HepG2 (cell line): ENCODE data around the gene TNC. TPM values are rescaled to one million over a fixed set of nuclear protein-coding genes. Genes with fewer than 3 reads are reported as not detected.

ENCODE experiments used
- ATAC-seq: fragments of 200-7000 bp; cut with Tn5 transposase; 3 replicates; pipeline ENCODE4 v1.9.1; 2020; ENCODE audit warnings: mild to moderate bottlenecking, moderate library complexity
- BruUV-seq: library from RNA; stranded (reverse); fragments of 400-500 nt; replicated peaks from 2 replicates; lab custom pipeline; 2021; lab: Mats Ljungman, UMichigan
- CTCF ChIA-PET: fragments of 300-600 bp; formaldehyde crosslinking; extraction: SDS; loops from one replicate; lab custom pipeline; 2021; ENCODE audit warnings: low total read pairs, inconsistent platforms, low intra/inter-chr PET ratio; lab: Yijun Ruan, JAX
- POLR2A ChIA-PET: fragments of 350-600 bp; sonication (Branson Sonifier 250); formaldehyde crosslinking; loops from one replicate; lab custom pipeline; 2020; ENCODE audit warnings: antibody characterized with exemption, inconsistent platforms; lab: Yijun Ruan, JAX
- DNase-seq: peaks from one replicate; pipeline ENCODE4 v3.0.0-alpha.2; 2015; ENCODE audit warnings: low spot score
- FAIRE-seq: peaks from 3 replicates; lab custom pipeline; 2011; peaks lifted over from hg19 to GRCh38; lab: Jason Lieb, UNC
- H2AFZ ChIP-seq: one replicate; pipeline ENCODE4 v1.6.1; 2011; ENCODE audit warnings: low read length, inconsistent platforms
- H3K27ac ChIP-seq: fragments of 300-600 bp; 3 replicates; pipeline ENCODE4 v1.8.0; 2011; ENCODE audit warnings: mixed run types, mild to moderate bottlenecking, mixed read lengths, low read length, inconsistent platforms; ENCODE audit not compliant: insufficient read depth; ENCODE audit errors: extremely low read length
- H3K27me3 ChIP-seq, 2 experiments: fragments of 200-600 bp in 1 of 2; 2 replicates in 1 of 2; 3 replicates in 1 of 2; pipeline versions ENCODE4 v1.6.0 to v1.8.0; 2011; ENCODE audit warnings: low read length in 2 of 2, mild to moderate bottlenecking in 2 of 2, moderate library complexity in 2 of 2, inconsistent platforms in 1 of 2; ENCODE audit not compliant: insufficient read depth in 2 of 2, control insufficient read depth in 1 of 2
- H3K36me3 ChIP-seq, 2 experiments: fragments of 200-600 bp in 1 of 2; replicated peaks in 1 of 2; 2 replicates in 1 of 2; 3 replicates in 1 of 2; pipeline versions ENCODE4 v1.5.1 to v1.8.0; 2011; ENCODE audit warnings: low read length in 2 of 2, inconsistent platforms in 1 of 2; ENCODE audit not compliant: insufficient read depth in 2 of 2, control insufficient read depth in 1 of 2
- H3K4me1 ChIP-seq: 2 replicates; pipeline ENCODE4 v1.5.1; 2012; ENCODE audit warnings: low read length, inconsistent platforms; ENCODE audit not compliant: insufficient read depth
- H3K4me2 ChIP-seq: 2 replicates; pipeline ENCODE4 v1.6.0; 2011; ENCODE audit warnings: low read depth, low read length, inconsistent platforms
- H3K4me3 ChIP-seq, 3 experiments: fragments of 200-600 bp in 1 of 3; sonication (generic), shearing (Covaris generic) in 1 of 3; replicated peaks in 1 of 3; 2 replicates each; pipeline ENCODE4 v1.5.1; 2011 to 2016; ENCODE audit warnings: low read length in 3 of 3, inconsistent platforms in 2 of 3, low read depth in 2 of 3, mild to moderate bottlenecking in 2 of 3, control low read depth in 1 of 3, mixed read lengths in 1 of 3; ENCODE audit not compliant: insufficient read depth in 1 of 3
- H3K79me2 ChIP-seq: one replicate; pipeline ENCODE4 v1.6.1; 2011; ENCODE audit warnings: low read length, inconsistent platforms; ENCODE audit not compliant: insufficient read depth
- H3K9ac ChIP-seq: 2 replicates; pipeline ENCODE4 v1.6.0; 2011; ENCODE audit warnings: mild to moderate bottlenecking, low read depth, low read length, inconsistent platforms; ENCODE audit not compliant: insufficient read depth
- H3K9me3 ChIP-seq: 2 replicates; pipeline ENCODE4 v1.5.1; 2012; ENCODE audit warnings: mild to moderate bottlenecking, low read length
- H4K20me1 ChIP-seq: 2 replicates; pipeline ENCODE4 v1.6.0; 2011; ENCODE audit warnings: inconsistent platforms, mild to moderate bottlenecking, low read length, moderate library complexity; ENCODE audit not compliant: insufficient read depth
- BRD4 ChIP-seq: sonication (generic); formaldehyde crosslinking; IDR thresholded peaks from 2 replicates; pipeline ENCODE4 v1.4.0; 2020; ENCODE audit warnings: missing genetic modification reagents
- GATA4 ChIP-seq: sonication (generic); IDR thresholded peaks from 2 replicates; pipeline ENCODE4 v1.6.1; 2016; ENCODE audit warnings: antibody characterized with exemption, low read depth, borderline replicate concordance
- HOXA3 ChIP-seq: sonication (generic); formaldehyde crosslinking; IDR thresholded peaks from 2 replicates; pipeline ENCODE4 v1.5.0; 2020; ENCODE audit warnings: missing genetic modification reagents
- IKZF1 ChIP-seq: fragments of 450-650 bp; IDR thresholded peaks from 2 replicates; pipeline ENCODE4 v1.7.1; 2016
- IRF2 ChIP-seq: IDR thresholded peaks from 2 replicates; pipeline ENCODE4 v1.6.1; 2018; ENCODE audit warnings: missing genetic modification reagents, missing compliant biosample characterization
- MAFF ChIP-seq: IDR thresholded peaks from 2 replicates; pipeline ENCODE4 v1.6.1; 2011; ENCODE audit warnings: low read depth, low read length, improper control_type of control experiment
- NFYC ChIP-seq: IDR thresholded peaks from 2 replicates; pipeline ENCODE4 v1.6.1; 2016; ENCODE audit warnings: missing genetic modification reagents, missing compliant biosample characterization
- TEAD2 ChIP-seq: sonication (generic); formaldehyde crosslinking; IDR thresholded peaks from 2 replicates; pipeline ENCODE4 v1.9.0; 2021; ENCODE audit warnings: missing genetic modification reagents
- ZBTB42 ChIP-seq: sonication (generic); formaldehyde crosslinking; IDR thresholded peaks from 2 replicates; pipeline ENCODE4 v1.5.0; 2020; ENCODE audit warnings: mild to moderate bottlenecking, missing genetic modification reagents
- ZNF253 ChIP-seq: sonication (generic); formaldehyde crosslinking; IDR thresholded peaks from 2 replicates; pipeline ENCODE4 v1.8.0; 2022; ENCODE audit warnings: mild to moderate bottlenecking, missing genetic modification reagents, borderline replicate concordance
- ZNF678 ChIP-seq: sonication (generic); formaldehyde crosslinking; IDR thresholded peaks from 2 replicates; pipeline ENCODE4 v1.4.0; 2020; ENCODE audit warnings: mild to moderate bottlenecking, missing genetic modification reagents
- WGBS: methylation state at CpG from one replicate; pipeline ENCODE4 v1.1.6; 2017; ENCODE audit warnings: low lambda C conversion rate; 5-methylcytosine and 5-hydroxymethylcytosine counted together
- in situ Hi-C: cut with HindIII; loops from 2 replicates; pipeline ENCODE4 v1.10.0; 2017; ENCODE audit warnings: low pct_unique_long_range_greater_than_20kb; ENCODE audit not compliant: extremely low pct_ligation_motif_present
- intact Hi-C: fragments of 100-400 bp; cut with micrococcal nuclease; formaldehyde crosslinking; loops from one replicate; pipeline ENCODE4 v1.10.0; 2022; ENCODE audit not compliant: unreplicated experiment
- polyA plus RNA-seq, 8 experiments: library from polyadenylated mRNA; depleted of rRNA in 3 of 8; stranded (reverse) in 7 of 8; unstranded in 1 of 8; fragments of >200 nt; fragmentation: Illumina TruSeq in 4 of 8; extraction: Trizol in 4 of 8; gene quantifications; 2 replicates each; pipeline versions ENCODE4 v1.2.1 to v1.2.3, GENCODE V29; 2011 to 2016; ENCODE audit warnings: low read depth in 4 of 8, missing spikeins in 1 of 8, mixed read lengths in 1 of 8; ENCODE audit not compliant: insufficient read depth in 1 of 8
- total RNA-seq, 5 experiments: library from RNA; depleted of rRNA; stranded (reverse); fragments of >200 nt; fragmentation: Illumina TruSeq; extraction: Trizol; gene quantifications; 2 replicates each; pipeline ENCODE4 v1.2.3, GENCODE V29; 2016; ENCODE audit warnings: low read depth in 1 of 5
- TF ChIP-seq, protein P1 (sequence below): sonication (generic); formaldehyde crosslinking; IDR thresholded peaks from 2 replicates; pipeline ENCODE4 v1.4.0; 2020; ENCODE audit warnings: missing genetic modification reagents, borderline replicate concordance
- TF ChIP-seq, protein P2 (sequence below), 2 experiments: sonication (generic) in 1 of 2; formaldehyde crosslinking in 1 of 2; IDR thresholded peaks; 2 replicates each; pipeline versions ENCODE4 v1.4.0 to v1.6.1; 2018 to 2020; ENCODE audit warnings: missing genetic modification reagents in 2 of 2, borderline replicate concordance in 1 of 2, low read depth in 1 of 2, mild to moderate bottlenecking in 1 of 2, missing biosample characterization in 1 of 2
- TF ChIP-seq, protein P3 (sequence below): IDR thresholded peaks from 2 replicates; pipeline ENCODE4 v1.6.1; 2016; ENCODE audit warnings: low read depth
- TF ChIP-seq, protein P4 (sequence below): sonication (generic); formaldehyde crosslinking; IDR thresholded peaks from 2 replicates; pipeline ENCODE4 v1.5.0; 2020; ENCODE audit warnings: mild to moderate bottlenecking, missing genetic modification reagents

TNC gene
- total and polyA plus RNA-seq, 2 of the 13 experiments (the other 11 are each of a cell fraction or from before 2014, with no cell fraction given) = not detected

GRCh38 chr9:115111874-115112273 lies 6.1 kb downstream of the TNC start:
- H4K20me1 ChIP-seq = no peaks in the 10 kb centered on the region
- no peak overlapping the region for H3K27ac ChIP-seq
- no peak overlapping the region for H3K4me2 ChIP-seq
- in situ Hi-C loops (no loop called here), intact Hi-C loops (no loop called here)
- ChIA-PET CTCF (no interaction called here), POLR2A (no interaction called here)
- no peak overlapping the region for H2AFZ ChIP-seq
- no peak for TF ChIP-seq NFYC
- TF ChIP-seq ZNF678 (CRISPR knock-in tag) = no peak
- TF ChIP-seq MAFF = no peak
- no peak for TF ChIP-seq IRF2 (CRISPR knock-in tag)
- TF ChIP-seq, protein P1, sequence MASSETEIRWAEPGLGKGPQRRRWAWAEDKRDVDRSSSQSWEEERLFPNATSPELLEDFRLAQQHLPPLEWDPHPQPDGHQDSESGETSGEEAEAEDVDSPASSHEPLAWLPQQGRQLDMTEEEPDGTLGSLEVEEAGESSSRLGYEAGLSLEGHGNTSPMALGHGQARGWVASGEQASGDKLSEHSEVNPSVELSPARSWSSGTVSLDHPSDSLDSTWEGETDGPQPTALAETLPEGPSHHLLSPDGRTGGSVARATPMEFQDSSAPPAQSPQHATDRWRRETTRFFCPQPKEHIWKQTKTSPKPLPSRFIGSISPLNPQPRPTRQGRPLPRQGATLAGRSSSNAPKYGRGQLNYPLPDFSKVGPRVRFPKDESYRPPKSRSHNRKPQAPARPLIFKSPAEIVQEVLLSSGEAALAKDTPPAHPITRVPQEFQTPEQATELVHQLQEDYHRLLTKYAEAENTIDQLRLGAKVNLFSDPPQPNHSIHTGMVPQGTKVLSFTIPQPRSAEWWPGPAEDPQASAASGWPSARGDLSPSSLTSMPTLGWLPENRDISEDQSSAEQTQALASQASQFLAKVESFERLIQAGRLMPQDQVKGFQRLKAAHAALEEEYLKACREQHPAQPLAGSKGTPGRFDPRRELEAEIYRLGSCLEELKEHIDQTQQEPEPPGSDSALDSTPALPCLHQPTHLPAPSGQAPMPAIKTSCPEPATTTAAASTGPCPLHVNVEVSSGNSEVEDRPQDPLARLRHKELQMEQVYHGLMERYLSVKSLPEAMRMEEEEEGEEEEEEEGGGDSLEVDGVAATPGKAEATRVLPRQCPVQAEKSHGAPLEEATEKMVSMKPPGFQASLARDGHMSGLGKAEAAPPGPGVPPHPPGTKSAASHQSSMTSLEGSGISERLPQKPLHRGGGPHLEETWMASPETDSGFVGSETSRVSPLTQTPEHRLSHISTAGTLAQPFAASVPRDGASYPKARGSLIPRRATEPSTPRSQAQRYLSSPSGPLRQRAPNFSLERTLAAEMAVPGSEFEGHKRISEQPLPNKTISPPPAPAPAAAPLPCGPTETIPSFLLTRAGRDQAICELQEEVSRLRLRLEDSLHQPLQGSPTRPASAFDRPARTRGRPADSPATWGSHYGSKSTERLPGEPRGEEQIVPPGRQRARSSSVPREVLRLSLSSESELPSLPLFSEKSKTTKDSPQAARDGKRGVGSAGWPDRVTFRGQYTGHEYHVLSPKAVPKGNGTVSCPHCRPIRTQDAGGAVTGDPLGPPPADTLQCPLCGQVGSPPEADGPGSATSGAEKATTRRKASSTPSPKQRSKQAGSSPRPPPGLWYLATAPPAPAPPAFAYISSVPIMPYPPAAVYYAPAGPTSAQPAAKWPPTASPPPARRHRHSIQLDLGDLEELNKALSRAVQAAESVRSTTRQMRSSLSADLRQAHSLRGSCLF = no peak
- TF ChIP-seq, protein P2, sequence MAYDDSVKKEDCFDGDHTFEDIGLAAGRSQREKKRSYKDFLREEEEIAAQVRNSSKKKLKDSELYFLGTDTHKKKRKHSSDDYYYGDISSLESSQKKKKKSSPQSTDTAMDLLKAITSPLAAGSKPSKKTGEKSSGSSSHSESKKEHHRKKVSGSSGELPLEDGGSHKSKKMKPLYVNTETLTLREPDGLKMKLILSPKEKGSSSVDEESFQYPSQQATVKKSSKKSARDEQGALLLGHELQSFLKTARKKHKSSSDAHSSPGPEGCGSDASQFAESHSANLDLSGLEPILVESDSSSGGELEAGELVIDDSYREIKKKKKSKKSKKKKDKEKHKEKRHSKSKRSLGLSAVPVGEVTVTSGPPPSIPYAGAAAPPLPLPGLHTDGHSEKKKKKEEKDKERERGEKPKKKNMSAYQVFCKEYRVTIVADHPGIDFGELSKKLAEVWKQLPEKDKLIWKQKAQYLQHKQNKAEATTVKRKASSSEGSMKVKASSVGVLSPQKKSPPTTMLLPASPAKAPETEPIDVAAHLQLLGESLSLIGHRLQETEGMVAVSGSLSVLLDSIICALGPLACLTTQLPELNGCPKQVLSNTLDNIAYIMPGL (CRISPR knock-in tag; IDR thresholded peaks at IDR 0.05; ENCODE audit: borderline replicate concordance in 1 of 2, low read depth in 1 of 2) = no peak
- TF ChIP-seq, protein P3, sequence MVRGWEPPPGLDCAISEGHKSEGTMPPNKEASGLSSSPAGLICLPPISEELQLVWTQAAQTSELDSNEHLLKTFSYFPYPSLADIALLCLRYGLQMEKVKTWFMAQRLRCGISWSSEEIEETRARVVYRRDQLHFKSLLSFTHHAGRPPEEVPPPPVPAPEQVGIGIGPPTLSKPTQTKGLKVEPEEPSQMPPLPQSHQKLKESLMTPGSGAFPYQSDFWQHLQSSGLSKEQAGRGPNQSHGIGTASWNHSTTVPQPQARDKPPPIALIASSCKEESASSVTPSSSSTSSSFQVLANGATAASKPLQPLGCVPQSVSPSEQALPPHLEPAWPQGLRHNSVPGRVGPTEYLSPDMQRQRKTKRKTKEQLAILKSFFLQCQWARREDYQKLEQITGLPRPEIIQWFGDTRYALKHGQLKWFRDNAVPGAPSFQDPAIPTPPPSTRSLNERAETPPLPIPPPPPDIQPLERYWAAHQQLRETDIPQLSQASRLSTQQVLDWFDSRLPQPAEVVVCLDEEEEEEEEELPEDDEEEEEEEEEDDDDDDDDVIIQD = no peak
- no peak for TF ChIP-seq IKZF1
- no peak for TF ChIP-seq BRD4 (CRISPR knock-in tag)
- no peak for TF ChIP-seq ZBTB42
- no peak for TF ChIP-seq TEAD2 (CRISPR knock-in tag)
- no peak for TF ChIP-seq GATA4
- no peak for TF ChIP-seq HOXA3 (CRISPR knock-in tag)
- TF ChIP-seq ZNF253 (CRISPR knock-in tag) = no peak
- TF ChIP-seq, protein P4, sequence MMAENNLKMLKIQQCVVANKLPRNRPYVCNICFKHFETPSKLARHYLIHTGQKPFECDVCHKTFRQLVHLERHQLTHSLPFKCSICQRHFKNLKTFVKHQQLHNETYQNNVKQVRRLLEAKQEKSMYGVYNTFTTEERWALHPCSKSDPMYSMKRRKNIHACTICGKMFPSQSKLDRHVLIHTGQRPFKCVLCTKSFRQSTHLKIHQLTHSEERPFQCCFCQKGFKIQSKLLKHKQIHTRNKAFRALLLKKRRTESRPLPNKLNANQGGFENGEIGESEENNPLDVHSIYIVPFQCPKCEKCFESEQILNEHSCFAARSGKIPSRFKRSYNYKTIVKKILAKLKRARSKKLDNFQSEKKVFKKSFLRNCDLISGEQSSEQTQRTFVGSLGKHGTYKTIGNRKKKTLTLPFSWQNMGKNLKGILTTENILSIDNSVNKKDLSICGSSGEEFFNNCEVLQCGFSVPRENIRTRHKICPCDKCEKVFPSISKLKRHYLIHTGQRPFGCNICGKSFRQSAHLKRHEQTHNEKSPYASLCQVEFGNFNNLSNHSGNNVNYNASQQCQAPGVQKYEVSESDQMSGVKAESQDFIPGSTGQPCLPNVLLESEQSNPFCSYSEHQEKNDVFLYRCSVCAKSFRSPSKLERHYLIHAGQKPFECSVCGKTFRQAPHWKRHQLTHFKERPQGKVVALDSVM = no peak
- no peaks in the 10 kb centered on the region for H3K4me1 ChIP-seq
- ATAC-seq (no peak), FAIRE-seq (no peak), DNase-seq (no peak)
- no peaks in the 10 kb centered on the region for H3K9me3 ChIP-seq
- WGBS = 30% methylated on average over 4 of the region's 4 CpGs
- no peak overlapping the region for H3K4me3 ChIP-seq
- H3K27me3 ChIP-seq = peaks cover 0 to 5% of the 10 kb centered on the region in 2 experiments; a peak in 1 of 5 replicates
- no TSS peak for BruUV-seq
- H3K79me2 ChIP-seq = no peaks in the 10 kb centered on the region
- no peak overlapping the region for H3K9ac ChIP-seq
- H3K36me3 ChIP-seq = no peaks in the 10 kb centered on the region
